Lower leg skin (tissue), 4 donors: ENCODE measurements around the gene LOXL3. TPM values are rescaled to one million over a fixed set of nuclear protein-coding genes. Genes with fewer than 3 reads are reported as not detected.
A peak's percentile ranks its signal among the peaks of the same experiment; 100 is the strongest.
"Not testable (repeated sequence)": the region's sequence is repeated elsewhere in the genome, so short reads cannot be mapped to it uniquely, and the experiment has no call there.

ENCODE experiments used
- DNase-seq, 2 donors: peaks; one replicate each; pipeline ENCODE4 v3.0.0-alpha.2; 2019; ENCODE audit warnings: low spot score in 2 of 2
- H3K4me3 ChIP-seq: fragments of 200-600 bp; sonication (generic); 2 replicates; pipeline ENCODE4 v1.5.1; 2017; ENCODE audit warnings: mild to moderate bottlenecking, low read depth; ENCODE audit not compliant: poor library complexity, severe bottlenecking
- POLR2A ChIP-seq, 2 donors: fragments of 450-650 bp; IDR thresholded peaks; one replicate each; pipeline ENCODE4 v1.6.1; 2016 to 2017; ENCODE audit warnings: antibody characterized with exemption in 2 of 2, mild to moderate bottlenecking in 1 of 2, moderate library complexity in 1 of 2
- WGBS, 2 donors: methylation state at CpG; one replicate each; pipeline ENCODE4 v1.1.5; 2018; 5-methylcytosine and 5-hydroxymethylcytosine counted together
- intact Hi-C: fragments of 100-400 bp; cut with DNase I; formaldehyde crosslinking; loops from one replicate; pipeline ENCODE4 v1.15.0; 2023; ENCODE audit warnings: low total_unique reads
- total RNA-seq, 4 donors: library from RNA; depleted of rRNA; stranded (reverse); fragments of >200 nt; gene quantifications; one replicate each; pipeline ENCODE4 v1.1.0, GENCODE V29; 2016
- TF ChIP-seq, protein P1 (sequence below), 3 donors: fragments of 450-650 bp; IDR thresholded peaks; one replicate each; pipeline ENCODE4 v1.5.1; 2016; ENCODE audit warnings: antibody characterized with exemption in 3 of 3, mild to moderate bottlenecking in 3 of 3, moderate library complexity in 2 of 3

Gene LOXL3
- total RNA-seq, 4 donors from 2014 or later: 0.17 to 2.5 (median 1.4) TPM

DNA sequence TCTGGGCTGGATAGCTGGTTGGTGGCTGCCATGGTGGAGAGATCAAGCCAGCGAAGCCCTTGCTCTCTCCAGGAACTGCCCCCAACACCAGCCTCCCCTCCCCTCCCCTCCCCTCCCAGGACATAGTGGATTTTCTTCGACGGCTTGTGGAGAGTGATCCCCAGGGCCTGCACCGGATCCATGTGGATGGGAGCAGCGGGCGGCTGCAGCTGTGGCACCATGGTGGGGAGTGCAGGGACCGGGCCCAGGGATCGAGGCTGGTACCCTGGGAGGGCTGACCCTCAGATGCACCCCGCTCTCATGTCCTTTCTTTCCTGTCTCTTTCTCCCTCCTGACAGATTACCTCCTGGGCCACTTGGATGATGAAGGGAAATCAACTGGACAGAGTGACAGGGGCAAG, 63.8 kb downstream of the LOXL3 start:
- 95 to 96% methylated on average over 9 of the region's 9 CpGs for WGBS, 2 donors
- intact Hi-C loops: no loop called here
- DNase-seq: no peak
- no peak for TF ChIP-seq POLR2A (IDR thresholded peaks at IDR 0.05)
- TF ChIP-seq, protein P1, sequence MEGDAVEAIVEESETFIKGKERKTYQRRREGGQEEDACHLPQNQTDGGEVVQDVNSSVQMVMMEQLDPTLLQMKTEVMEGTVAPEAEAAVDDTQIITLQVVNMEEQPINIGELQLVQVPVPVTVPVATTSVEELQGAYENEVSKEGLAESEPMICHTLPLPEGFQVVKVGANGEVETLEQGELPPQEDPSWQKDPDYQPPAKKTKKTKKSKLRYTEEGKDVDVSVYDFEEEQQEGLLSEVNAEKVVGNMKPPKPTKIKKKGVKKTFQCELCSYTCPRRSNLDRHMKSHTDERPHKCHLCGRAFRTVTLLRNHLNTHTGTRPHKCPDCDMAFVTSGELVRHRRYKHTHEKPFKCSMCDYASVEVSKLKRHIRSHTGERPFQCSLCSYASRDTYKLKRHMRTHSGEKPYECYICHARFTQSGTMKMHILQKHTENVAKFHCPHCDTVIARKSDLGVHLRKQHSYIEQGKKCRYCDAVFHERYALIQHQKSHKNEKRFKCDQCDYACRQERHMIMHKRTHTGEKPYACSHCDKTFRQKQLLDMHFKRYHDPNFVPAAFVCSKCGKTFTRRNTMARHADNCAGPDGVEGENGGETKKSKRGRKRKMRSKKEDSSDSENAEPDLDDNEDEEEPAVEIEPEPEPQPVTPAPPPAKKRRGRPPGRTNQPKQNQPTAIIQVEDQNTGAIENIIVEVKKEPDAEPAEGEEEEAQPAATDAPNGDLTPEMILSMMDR (IDR thresholded peaks at IDR 0.05): no peak
- no peak overlapping the region for H3K4me3 ChIP-seq

- no peak for TF ChIP-seq POLR2A (IDR thresholded peaks at IDR 0.05)
- TF ChIP-seq, protein P1 (IDR thresholded peaks at IDR 0.05): peak in 1 of 3 donors; percentile 12
- H3K4me3 ChIP-seq: no peak overlapping the region
- no peak for DNase-seq
- intact Hi-C loops: no loop called here
- WGBS, 2 donors: 90 to 92% methylated on average over 9 of the region's 9 CpGs
Observed at GRCh38 chr2:74488643-74489481, 64.9 kb downstream of the LOXL3 start.

GRCh38 chr2:74486141-74486540, 67.6 kb downstream of the LOXL3 start:
- intact Hi-C loops: no loop called here
- H3K4me3 ChIP-seq: no peak overlapping the region
- TF ChIP-seq, protein P1 (IDR thresholded peaks at IDR 0.05): no peak
- no peak for TF ChIP-seq POLR2A (IDR thresholded peaks at IDR 0.05)
- no peak for DNase-seq
- 88% methylated on average over 2 of the region's 2 CpGs for WGBS, 2 donors

- intact Hi-C loops: loop anchor here (5.0 kb wide), 1 partner anchor 104 kb away; no protein-coding TSS in a partner anchor
- peak overlapping the region; percentile 82 for H3K4me3 ChIP-seq
- WGBS, 2 donors: 81 to 82% methylated on average over 19 of the region's 19 CpGs
- DNase-seq: not testable (repeated sequence)
Observed at GRCh38 chr2:74483675-74484164, 70.0 kb downstream of the LOXL3 start.

- 0 to 1% methylated on average over 35 to 49 of the region's 50 CpGs for WGBS, 2 donors
- TF ChIP-seq, protein P1 (IDR thresholded peaks at IDR 0.05): peak in 1 of 3 donors; percentile 84
- TF ChIP-seq POLR2A (IDR thresholded peaks at IDR 0.05): no peak
- peak; percentile 98 to 100 for DNase-seq
- intact Hi-C loops: loop anchor here (5.0 kb wide), 1 partner anchor 104 kb away; no protein-coding TSS in a partner anchor
- H3K4me3 ChIP-seq: peak within 1 kb of the TSS; percentile 82
Observed at GRCh38 chr2:74482801-74483674, 70.7 kb downstream of the LOXL3 start, which contains the start of the genes CCDC142 and TTC31. Gene CCDC142, minus strand, starts transcription at chr2:74482998. Its CDS starts 161 bp downstream, at chr2:74482837. Gene TTC31, plus strand, starts transcription at chr2:74483081. Its CDS starts 15 bp downstream, at chr2:74483096.

Other genes starting within 250 kb of the LOXL3 start
- gene SLC4A5, start 210.5 kb downstream of the LOXL3 start, total RNA-seq: 1 to 10 TPM; 3.0 to 5.6 (median 3.7) TPM
- 100 to 1,000 TPM in 1 of 4 donors, 10 to 100 TPM in 3; 76.5 to 106 (median 95.8) TPM for gene DCTN1, start 173.6 kb downstream of the LOXL3 start, total RNA-seq
- gene C2orf81, start 132.3 kb downstream of the LOXL3 start, total RNA-seq: 1 to 10 TPM in 3 of 4 donors, under 1 TPM in 1; 0.34 to 2.4 (median 1.2) TPM
- 10 to 100 TPM in 1 of 4 donors, 1 to 10 TPM in 3; 5.5 to 13.3 (median 8.0) TPM for gene WDR54, start 132.2 kb downstream of the LOXL3 start, total RNA-seq
- 10 to 100 TPM; 44.9 to 71.8 (median 48.3) TPM for gene RTKN, start 112.0 kb downstream of the LOXL3 start, total RNA-seq
- gene INO80B, start 98.9 kb downstream of the LOXL3 start, total RNA-seq: 10 to 100 TPM; 19.3 to 39.6 (median 31.8) TPM
- 10 to 100 TPM; 35.9 to 44.9 (median 38.1) TPM for gene WBP1, start 95.5 kb downstream of the LOXL3 start, total RNA-seq
- 10 to 100 TPM; 49.5 to 57.4 (median 52.5) TPM for gene MOGS, start 88.6 kb downstream of the LOXL3 start, total RNA-seq
- 10 to 100 TPM; 24.9 to 70.0 (median 29.5) TPM for gene MRPL53, start 81.3 kb downstream of the LOXL3 start, total RNA-seq
- 10 to 100 TPM; 11.7 to 16.1 (median 13.4) TPM for gene CCDC142, start 70.9 kb downstream of the LOXL3 start, total RNA-seq
- 10 to 100 TPM; 18.4 to 26.1 (median 21.9) TPM for gene TTC31, start 70.9 kb downstream of the LOXL3 start, total RNA-seq
- 1 to 10 TPM in 1 of 4 donors, under 1 TPM in 1, not detected in 2; 0.55 to 1.2 TPM for gene LBX2, start 54.3 kb downstream of the LOXL3 start, total RNA-seq
- 10 to 100 TPM; 13.3 to 38.4 (median 24.1) TPM for gene PCGF1, start 46.2 kb downstream of the LOXL3 start, total RNA-seq
- not detected for gene TLX2, start 39.5 kb downstream of the LOXL3 start, total RNA-seq
- gene DQX1, start 27.7 kb downstream of the LOXL3 start, total RNA-seq: 1 to 10 TPM; 1.9 to 8.0 (median 6.2) TPM
- 100 to 1,000 TPM in 3 of 4 donors, 10 to 100 TPM in 1; 94.0 to 116 (median 112) TPM for gene AUP1, start 24.2 kb downstream of the LOXL3 start, total RNA-seq
- 10 to 100 TPM; 22.6 to 28.6 (median 25.2) TPM for gene HTRA2, start 24.0 kb downstream of the LOXL3 start, total RNA-seq
- gene DOK1, start 778 bp upstream of the LOXL3 start, total RNA-seq: 1 to 10 TPM; 3.8 to 7.2 (median 4.7) TPM
- 1 to 10 TPM in 1 of 4 donors, under 1 TPM in 2, not detected in 1; 0.38 to 2.7 (median 0.52) TPM for gene M1AP, start 94.4 kb upstream of the LOXL3 start, total RNA-seq
- gene SEMA4F, start 100.3 kb upstream of the LOXL3 start, total RNA-seq: 1 to 10 TPM; 1.6 to 4.5 (median 3.4) TPM